Activated CD8-positive, alpha-beta memory T cell treated with anti-CD3 and anti-CD28 coated beads for 4 hours (primary cell): Measurements from ENCODE around the gene TBC1D10B.
"Not testable (repeated sequence)": the region's sequence is repeated elsewhere in the genome, so short reads cannot be mapped to it uniquely, and the experiment has no call there.

Experiments
- DNase-seq, 2 donors: peaks; one replicate each; pipeline ENCODE4 v3.0.0-alpha.2; 2020; ENCODE audit warnings: low read depth in 2 of 2

Gene TBC1D10B

DNA sequence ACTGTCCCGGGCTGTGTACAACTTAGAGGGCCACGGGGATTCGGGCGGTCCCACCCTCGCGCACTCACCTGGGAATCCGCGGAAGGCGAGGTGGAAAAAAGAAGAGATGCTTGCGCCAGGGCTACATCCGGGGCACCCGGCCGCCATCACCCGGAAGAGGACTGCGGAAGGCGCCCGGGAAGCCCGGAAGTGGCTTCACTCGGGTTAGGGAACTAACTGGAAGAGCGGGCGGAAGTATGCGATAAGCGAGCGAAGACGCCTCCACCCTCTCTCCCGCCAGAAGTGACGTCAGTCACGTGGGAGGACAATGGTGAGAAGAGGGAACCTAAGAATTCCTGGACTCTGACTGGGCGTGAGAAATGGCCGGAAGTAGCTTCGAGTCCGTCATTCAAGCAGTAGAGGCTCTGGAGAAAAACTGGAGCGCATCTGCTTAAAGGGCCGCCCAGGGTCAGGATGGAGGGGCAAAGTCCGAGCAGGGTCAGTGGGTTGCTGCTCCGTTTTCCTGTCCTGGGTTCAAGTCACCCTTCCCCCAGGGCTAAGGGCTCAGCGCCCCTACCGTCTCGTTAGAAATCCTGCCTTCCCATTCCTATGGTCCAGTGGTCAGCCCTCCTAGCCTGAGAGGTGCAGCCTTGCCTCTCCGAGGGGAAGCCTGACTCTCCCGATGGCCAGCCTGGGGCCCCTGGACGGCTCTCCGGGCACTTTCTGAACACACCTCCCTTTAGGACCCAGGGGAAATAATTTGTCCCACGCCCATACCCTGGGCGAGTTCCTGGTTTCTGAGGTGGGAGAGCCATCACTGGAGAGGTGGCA, 14.9 kb downstream of the TBC1D10B start, which contains the start of gene CD2BP2:
TSS of gene CD2BP2 (minus strand) at position 165 of the 810 bp plus-strand sequence. CDS start 627 bp downstream, outside the sequence.
- DNase-seq = peak; percentile 80 to 82

DNA sequence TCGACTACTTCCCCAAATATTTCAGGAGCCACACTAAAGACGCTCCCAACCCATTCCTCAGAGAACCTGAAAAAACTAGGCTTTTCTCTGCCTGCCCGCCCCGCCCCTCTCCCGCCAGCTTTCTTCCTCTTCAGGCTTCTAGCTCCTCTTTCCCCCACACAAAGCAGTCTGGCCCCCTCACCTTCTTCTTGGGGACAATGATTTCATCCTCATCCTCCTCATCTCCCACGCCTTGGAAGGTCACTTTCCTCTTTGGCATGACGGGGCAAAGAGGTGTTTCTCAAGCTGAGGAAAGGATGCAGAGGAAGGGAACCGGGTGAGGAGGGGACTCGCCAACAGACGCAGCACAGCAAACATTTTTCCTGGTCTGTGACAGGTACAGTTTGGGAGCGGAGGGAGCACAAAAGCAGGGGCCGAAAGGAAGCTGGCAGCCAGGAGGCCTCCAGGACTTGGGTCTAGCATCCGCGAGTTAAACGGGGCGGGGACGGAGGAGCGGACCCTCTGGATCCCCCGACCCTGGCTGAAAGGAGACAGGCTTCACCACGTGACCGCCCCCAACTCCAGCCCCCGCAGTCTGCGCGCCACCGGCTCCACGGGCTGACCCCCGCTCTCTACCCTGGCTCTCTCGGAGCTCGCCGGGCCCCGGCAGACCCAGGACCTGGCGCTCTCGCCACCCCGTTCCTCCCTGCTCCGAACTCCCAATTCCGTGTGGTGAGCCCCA, 15.7 kb downstream of the TBC1D10B start:
- DNase-seq = no peak

GRCh38 chr16:30353438-30354129, 16.7 kb downstream of the TBC1D10B start:
- DNase-seq = no peak

DNA sequence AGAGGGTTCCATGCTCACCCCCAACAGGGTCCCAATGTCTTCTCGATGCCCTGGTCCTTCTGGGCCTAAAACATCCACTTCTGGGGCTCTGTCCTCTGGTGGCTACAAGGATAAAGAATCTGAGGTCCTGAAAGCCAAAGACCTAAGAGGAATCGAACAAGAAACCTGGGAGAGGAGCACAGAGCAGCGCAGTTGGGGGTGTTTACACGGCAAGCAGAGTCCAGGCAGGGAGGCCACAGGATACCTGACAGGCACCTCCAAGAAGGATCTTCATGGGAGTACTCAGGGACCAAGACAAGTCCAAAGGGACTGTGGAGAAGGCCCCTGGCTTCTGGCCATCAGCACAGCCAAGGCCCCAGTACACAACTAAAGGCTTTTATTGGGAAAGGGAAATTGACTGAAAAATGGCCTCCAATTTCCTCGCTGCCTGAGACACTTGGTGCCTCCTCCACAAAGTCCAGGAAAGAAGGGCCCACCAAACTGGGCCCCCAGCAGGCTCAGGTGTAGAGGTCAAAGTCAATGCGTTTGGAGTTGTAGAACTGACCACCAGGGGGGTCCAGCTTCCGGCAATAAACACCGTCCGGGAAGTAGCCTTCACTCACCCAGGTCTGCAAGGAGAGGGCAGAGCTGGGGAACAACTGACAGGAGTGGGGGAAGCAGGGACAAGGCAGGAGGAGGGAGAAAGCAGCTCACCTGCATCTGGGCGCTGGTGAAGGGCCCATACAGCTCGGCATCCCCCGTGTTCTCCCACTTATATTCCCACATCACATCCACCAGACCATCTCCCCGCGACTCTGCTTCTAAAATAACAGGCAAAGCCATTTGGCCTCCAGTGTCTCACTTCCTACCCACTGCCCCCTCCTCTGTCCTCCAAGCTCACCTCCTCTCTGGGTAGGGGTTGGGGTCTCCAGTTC, 17.5 kb downstream of the TBC1D10B start:
- no peak for DNase-seq

DNA sequence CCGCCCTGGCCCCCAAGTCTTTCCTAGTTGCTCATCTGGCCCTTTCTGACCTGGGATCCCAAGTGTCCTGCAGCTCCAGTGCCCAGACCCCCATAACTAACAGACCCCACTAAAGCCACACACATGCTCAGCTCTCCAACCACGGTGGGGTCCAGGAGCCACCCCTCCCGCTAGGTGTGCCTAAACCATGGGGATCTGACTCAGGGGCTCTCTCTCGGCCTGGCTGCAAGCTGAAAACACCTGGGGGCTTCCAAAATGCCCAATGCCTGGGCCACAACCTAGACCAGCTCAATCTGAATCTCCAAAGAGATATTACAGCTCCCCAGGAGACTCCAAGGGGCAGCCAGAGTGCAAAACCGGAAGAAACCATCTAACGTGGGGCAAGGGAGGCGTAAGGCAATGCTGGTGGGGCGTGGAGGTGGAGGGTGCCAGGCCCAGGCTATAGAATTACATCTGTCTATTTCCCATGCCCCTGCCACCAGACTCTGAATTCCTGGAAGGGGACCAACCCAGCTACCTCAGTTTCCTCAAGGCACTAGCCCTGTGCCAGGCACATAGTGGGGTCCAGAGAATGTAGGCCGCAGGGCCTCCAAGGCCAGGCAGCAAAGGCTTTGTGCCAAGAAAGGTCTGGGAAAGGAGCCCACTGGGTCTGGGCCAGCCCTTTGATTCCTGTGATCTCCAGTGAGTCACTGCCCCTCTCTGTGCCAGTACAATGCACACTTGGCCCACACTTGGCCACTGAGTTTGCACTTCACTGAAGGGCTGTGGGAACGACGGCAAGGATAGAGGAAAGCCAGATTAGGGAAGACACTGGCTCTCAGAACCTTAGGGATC, 18.5 kb downstream of the TBC1D10B start:
- DNase-seq = no peak

- no peak for DNase-seq
Observed at GRCh38 chr16:30351001-30351441, 19.3 kb downstream of the TBC1D10B start.

GRCh38 chr16:30350134-30350871, 20.0 kb downstream of the TBC1D10B start:
- DNase-seq = no peak

DNA sequence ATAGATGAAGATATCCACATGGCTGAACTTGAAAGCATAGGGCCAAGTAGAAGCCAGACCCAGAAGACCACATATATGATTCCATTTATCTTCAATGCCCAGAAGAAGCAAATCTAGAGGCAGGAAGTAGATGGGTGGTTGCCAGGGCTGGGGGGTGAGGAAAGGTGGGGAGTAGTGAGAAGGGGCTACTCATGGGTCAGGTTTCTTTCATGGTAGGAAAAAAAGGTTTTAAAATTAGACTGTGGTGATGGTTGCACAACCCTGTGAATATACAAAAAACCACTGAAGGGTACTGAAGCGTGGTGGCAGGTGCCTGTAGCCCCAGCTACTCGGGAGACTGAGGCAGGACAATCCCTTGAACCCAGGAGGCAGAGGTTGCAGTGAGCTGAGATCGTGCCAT, 20.6 kb downstream of the TBC1D10B start:
- no peak for DNase-seq

GRCh38 chr16:30348929-30349328, 21.4 kb downstream of the TBC1D10B start:
- DNase-seq = no peak

DNA sequence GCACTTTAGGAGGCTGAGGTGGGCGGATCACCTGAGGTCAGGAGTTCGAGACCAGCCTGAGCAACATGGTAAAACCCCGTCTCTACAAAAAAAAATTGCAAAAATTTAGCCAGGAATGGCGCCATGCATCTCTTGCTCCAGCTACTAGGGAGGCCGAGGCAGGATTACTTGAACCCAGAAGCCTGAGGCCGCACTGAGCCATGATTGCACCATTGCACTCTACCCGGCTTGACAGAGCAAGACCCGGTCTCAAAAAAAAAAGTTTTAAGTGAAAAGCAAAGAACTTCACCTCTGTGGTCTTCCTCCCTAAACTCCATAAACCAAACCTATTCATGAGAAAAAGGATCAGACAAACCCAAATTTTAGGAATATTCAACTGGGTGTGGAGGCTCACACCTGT, 22.2 kb downstream of the TBC1D10B start:
- DNase-seq = no peak

GRCh38 chr16:30346286-30346685, 24.0 kb downstream of the TBC1D10B start:
- no peak for DNase-seq

- DNase-seq = not testable (repeated sequence)
Observed at GRCh38 chr16:30343491-30343820, 26.8 kb downstream of the TBC1D10B start.

DNA sequence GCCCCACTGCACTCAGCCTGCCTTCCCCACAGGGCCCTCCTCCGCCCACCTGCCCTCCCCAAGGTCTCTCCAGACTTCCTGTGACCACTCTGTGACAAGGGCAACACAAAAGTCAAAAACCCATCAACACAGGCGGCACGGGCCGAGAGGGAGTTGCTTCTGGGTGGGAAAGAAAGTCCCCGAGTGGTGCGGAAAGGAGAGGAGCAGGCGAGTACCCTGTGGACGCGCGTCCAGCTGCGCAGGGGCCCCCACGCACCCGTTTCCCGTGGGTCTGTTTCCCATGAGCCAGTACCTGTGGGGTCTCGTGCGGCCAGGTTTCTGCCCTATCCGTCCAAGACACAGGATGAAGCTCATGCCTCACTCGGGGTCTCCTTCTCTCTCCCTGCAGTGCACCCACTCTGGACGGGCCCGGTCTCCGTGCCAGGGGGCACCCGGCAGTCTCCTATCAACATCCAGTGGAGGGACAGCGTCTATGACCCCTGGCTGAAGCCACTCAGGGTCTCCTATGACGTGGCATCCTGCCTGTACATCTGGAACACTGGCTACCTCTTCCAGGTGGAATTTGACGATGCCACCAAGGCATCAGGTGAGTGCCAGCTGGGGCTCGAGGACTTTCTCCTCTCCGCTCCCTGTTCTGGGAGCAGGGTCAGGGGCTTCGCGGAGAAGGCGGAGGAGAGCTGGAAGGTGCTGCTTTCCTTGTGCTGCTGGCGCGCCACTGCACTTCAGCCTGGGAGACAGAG, 27.4 kb downstream of the TBC1D10B start:
- DNase-seq = no peak

GRCh38 chr16:30341971-30342370, 28.3 kb downstream of the TBC1D10B start:
- not testable (repeated sequence) for DNase-seq

- DNase-seq = no peak
Observed at GRCh38 chr16:30340621-30341020, 29.7 kb downstream of the TBC1D10B start.

- not testable (repeated sequence) for DNase-seq
Observed at GRCh38 chr16:30338715-30339114, 31.6 kb downstream of the TBC1D10B start.

- not testable (repeated sequence) for DNase-seq
Observed at GRCh38 chr16:30337964-30338357, 32.3 kb downstream of the TBC1D10B start.

GRCh38 chr16:30335598-30336474, 34.5 kb downstream of the TBC1D10B start:
- no peak for DNase-seq
